WTC11 (cell line): ENCODE data around the gene CCSER1.

Experiments
- AFF4 ChIP-seq: sonication (generic); formaldehyde crosslinking; IDR thresholded peaks from 2 replicates; pipeline ENCODE4 v1.8.1; 2023; ENCODE audit warnings: mild to moderate bottlenecking, missing genetic modification reagents, borderline replicate concordance
- CBFB ChIP-seq: sonication (generic); formaldehyde crosslinking; IDR thresholded peaks from 2 replicates; pipeline ENCODE4 v1.8.1; 2022; ENCODE audit warnings: mild to moderate bottlenecking, low read depth, missing genetic modification reagents
- CTCF ChIP-seq: fragments of 200-600 bp; IDR thresholded peaks from 2 replicates; pipeline ENCODE4 v1.8.0; 2022; ENCODE audit warnings: antibody characterized with exemption
- E2F5 ChIP-seq: sonication (generic); formaldehyde crosslinking; IDR thresholded peaks from 2 replicates; pipeline ENCODE4 v1.8.1; 2022; ENCODE audit warnings: mild to moderate bottlenecking, moderate library complexity, missing genetic modification reagents
- NR1H2 ChIP-seq: sonication (generic); formaldehyde crosslinking; IDR thresholded peaks from 2 replicates; pipeline ENCODE4 v1.9.0; 2021; ENCODE audit warnings: mild to moderate bottlenecking, moderate library complexity, missing genetic modification reagents
- SMAD4 ChIP-seq: sonication (generic); formaldehyde crosslinking; IDR thresholded peaks from 2 replicates; pipeline ENCODE4 v1.8.0; 2022; ENCODE audit warnings: mild to moderate bottlenecking, missing genetic modification reagents
- ZNF423 ChIP-seq: fragments of 250-450 bp; sonication (Bioruptor Pico); IDR thresholded peaks from 2 replicates; pipeline ENCODE4 v2.1.2; 2022; ENCODE audit warnings: mild to moderate bottlenecking, moderate library complexity
- TF ChIP-seq, protein P1 (sequence below): sonication (generic); formaldehyde crosslinking; IDR thresholded peaks from 2 replicates; pipeline ENCODE4 v1.8.1; 2023; ENCODE audit warnings: mild to moderate bottlenecking, missing genetic modification reagents
- TF ChIP-seq, protein P2 (sequence below): sonication (generic); formaldehyde crosslinking; IDR thresholded peaks from 2 replicates; pipeline ENCODE4 v1.8.0; 2022; ENCODE audit warnings: mild to moderate bottlenecking, missing genetic modification reagents

GRCh38 chr4:90122355-90122748 is 4.8 kb upstream of the CCSER1 start:
- TF ChIP-seq E2F5 (no peak), CTCF (no peak), CBFB (CRISPR knock-in tag) (no peak), ZNF423 (CRISPR knock-in tag) (no peak), AFF4 (no peak), NR1H2 (CRISPR knock-in tag) (no peak), SMAD4 (CRISPR knock-in tag) (no peak)
- TF ChIP-seq, protein P1, sequence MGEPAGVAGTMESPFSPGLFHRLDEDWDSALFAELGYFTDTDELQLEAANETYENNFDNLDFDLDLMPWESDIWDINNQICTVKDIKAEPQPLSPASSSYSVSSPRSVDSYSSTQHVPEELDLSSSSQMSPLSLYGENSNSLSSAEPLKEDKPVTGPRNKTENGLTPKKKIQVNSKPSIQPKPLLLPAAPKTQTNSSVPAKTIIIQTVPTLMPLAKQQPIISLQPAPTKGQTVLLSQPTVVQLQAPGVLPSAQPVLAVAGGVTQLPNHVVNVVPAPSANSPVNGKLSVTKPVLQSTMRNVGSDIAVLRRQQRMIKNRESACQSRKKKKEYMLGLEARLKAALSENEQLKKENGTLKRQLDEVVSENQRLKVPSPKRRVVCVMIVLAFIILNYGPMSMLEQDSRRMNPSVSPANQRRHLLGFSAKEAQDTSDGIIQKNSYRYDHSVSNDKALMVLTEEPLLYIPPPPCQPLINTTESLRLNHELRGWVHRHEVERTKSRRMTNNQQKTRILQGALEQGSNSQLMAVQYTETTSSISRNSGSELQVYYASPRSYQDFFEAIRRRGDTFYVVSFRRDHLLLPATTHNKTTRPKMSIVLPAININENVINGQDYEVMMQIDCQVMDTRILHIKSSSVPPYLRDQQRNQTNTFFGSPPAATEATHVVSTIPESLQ = no peak
- TF ChIP-seq, protein P2, sequence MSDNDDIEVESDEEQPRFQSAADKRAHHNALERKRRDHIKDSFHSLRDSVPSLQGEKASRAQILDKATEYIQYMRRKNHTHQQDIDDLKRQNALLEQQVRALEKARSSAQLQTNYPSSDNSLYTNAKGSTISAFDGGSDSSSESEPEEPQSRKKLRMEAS (CRISPR knock-in tag) = no peak
